GM12865 (cell line): ENCODE results near the gene STT3A.
"Not testable (repeated sequence)": the region's sequence is repeated elsewhere in the genome, so short reads cannot be mapped to it uniquely, and the experiment has no call there.

Source experiments
- DNase-seq: peaks from one replicate; pipeline ENCODE4 v3.0.0; 2010; ENCODE audit warnings: low read depth
- H3K4me3 ChIP-seq: 2 replicates; pipeline ENCODE4 v1.5.1; 2011; ENCODE audit warnings: mild to moderate bottlenecking, low read depth, low read length, control low read depth
- TF ChIP-seq, protein P1 (sequence below): IDR thresholded peaks from 2 replicates; pipeline ENCODE4 v1.5.1; 2011; ENCODE audit warnings: low read length, control low read depth, low read depth, inconsistent platforms; ENCODE audit not compliant: insufficient read depth; ENCODE audit errors: missing control alignments

STT3A gene

DNA sequence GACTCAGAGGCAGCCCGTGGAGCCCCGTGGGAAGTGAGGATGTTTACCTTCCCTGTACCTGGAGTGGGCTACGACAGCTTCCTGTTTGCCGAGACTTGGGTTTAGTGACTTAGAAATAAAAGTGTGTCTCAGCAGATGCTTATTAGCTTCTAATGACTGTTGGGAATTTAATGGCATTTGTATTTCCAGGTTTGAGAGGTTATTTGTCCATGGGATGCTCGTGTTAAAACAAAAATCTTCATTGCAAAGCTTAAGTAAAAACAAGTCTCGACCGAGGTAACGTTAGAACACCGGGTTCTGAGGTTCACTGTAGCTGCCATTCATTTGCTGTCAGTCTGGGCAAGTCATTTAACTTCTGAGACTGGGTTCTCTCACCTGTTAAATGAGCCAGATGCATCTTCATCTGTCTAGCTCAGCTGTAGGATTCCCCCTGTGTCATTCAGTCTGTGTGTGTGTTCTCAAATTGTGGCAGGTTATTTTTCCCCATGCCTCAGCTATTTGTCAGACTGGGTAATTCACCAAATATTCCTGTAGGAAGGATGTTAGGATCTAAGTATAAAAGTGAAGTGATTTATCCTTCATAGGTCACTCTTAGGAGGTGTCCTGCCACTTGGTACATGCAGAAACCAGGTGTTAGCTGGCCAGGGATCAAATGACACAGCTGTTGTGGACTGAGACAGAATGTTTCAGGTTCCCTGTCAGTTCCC lies 22.6 kb upstream of the STT3A start:
- peak overlapping the region; percentile 99 for H3K4me3 ChIP-seq
- DNase-seq, result peak; percentile 51
- TF ChIP-seq, protein P1, sequence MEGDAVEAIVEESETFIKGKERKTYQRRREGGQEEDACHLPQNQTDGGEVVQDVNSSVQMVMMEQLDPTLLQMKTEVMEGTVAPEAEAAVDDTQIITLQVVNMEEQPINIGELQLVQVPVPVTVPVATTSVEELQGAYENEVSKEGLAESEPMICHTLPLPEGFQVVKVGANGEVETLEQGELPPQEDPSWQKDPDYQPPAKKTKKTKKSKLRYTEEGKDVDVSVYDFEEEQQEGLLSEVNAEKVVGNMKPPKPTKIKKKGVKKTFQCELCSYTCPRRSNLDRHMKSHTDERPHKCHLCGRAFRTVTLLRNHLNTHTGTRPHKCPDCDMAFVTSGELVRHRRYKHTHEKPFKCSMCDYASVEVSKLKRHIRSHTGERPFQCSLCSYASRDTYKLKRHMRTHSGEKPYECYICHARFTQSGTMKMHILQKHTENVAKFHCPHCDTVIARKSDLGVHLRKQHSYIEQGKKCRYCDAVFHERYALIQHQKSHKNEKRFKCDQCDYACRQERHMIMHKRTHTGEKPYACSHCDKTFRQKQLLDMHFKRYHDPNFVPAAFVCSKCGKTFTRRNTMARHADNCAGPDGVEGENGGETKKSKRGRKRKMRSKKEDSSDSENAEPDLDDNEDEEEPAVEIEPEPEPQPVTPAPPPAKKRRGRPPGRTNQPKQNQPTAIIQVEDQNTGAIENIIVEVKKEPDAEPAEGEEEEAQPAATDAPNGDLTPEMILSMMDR, result no peak

DNA sequence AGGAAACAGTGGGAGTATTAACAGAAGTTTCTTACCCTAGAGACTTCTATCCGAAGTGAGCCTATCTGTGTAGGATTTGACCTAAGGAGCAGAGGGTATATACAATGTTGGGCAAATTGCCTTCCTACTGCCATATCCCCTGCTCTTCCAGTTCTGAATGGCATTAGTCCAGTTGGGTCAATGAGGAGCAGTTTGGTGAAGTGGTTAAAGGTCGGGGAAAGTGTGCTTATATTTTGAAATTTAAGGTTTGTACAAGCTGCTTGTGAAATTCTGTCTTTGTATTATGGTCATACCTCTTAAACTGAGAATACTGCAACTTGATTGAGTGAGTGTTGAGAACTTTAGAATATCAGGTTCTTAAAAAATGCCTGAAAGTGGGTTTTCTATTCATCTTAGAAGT lies 21.7 kb upstream of the STT3A start:
- DNase-seq, result no peak
- H3K4me3 ChIP-seq, result peak overlapping the region; percentile 99
- TF ChIP-seq, protein P1, result no peak

DNA sequence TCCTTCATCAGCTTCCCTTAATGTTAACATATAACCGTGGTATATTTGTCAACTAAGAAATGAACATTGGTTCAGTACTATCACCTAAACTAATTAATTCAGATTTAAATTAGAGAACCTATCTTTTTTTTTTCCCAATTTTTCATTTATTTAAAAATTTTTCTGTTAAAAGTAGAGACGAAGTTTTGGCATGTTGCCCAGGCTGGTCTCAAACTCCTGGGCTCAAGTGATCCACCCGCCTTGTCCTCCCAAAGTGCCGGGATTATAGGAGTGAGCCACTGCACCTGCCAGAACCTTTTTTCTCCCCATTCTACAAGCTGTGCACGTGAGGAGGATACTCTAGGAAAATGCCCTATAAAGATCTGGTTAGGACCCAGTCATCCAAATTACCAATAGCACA lies 19.7 kb upstream of the STT3A start:
- no peak for DNase-seq
- TF ChIP-seq, protein P1, result no peak
- no peak overlapping the region for H3K4me3 ChIP-seq

DNA sequence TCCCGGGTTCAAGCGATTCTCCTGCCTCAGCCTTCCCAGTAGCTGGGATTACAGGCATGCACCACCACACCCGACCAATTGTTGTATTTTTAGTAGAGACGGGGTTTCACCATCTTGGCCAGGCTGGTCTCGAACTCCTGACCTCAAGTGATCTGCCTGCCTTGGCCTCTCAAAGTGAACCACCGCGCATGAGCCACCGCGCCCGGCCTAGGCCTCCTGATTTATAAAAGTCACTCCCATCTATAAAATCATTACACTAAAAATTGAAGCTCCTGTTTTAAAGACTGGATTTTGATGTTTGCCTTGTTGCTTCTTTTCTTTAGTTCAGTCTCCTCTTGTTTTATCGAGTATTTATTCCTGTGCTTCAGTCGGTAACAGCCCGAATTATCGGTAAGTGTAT lies 15.5 kb upstream of the STT3A start:
- not testable (repeated sequence) for H3K4me3 ChIP-seq, DNase-seq

DNA sequence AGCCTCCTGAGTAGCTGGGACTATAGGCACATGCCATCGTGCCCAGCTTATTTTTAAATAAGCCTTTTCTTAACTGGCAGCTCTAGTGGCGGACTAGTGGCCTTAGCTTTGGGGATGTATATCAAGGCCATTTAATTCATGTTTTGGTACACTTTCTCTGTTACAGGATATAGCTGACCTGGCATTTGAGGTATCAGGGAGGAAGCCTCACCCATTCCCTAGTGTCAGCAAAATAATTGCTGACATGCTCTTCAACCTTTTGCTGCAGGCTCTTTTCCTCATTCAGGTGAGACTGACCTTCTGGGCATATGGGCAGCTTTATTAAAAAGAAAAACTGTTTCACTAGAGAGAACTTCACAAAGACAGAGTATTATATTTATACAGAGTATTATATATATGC lies 13.9 kb upstream of the STT3A start:
- TF ChIP-seq, protein P1, result no peak
- no peak for DNase-seq
- no peak overlapping the region for H3K4me3 ChIP-seq

DNA sequence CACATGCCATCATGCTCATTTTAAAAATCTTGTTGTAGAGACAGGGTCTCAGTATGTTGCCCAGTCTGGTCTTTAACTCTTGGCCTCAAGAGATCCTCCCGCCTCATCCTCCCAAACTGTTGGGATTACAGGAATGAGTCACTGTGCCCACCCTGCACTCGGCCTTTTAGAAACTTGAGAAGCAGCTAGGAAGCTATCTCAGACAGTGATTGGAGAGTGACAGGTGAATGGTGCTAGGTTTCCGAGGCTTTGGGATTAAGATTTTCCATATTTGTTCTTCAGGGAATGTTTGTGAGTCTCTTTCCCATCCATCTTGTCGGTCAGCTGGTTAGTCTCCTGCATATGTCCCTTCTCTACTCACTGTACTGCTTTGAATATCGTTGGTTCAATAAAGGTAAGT lies 12.8 kb upstream of the STT3A start:
- H3K4me3 ChIP-seq, result no peak overlapping the region
- TF ChIP-seq, protein P1, result no peak
- DNase-seq, result no peak

DNA sequence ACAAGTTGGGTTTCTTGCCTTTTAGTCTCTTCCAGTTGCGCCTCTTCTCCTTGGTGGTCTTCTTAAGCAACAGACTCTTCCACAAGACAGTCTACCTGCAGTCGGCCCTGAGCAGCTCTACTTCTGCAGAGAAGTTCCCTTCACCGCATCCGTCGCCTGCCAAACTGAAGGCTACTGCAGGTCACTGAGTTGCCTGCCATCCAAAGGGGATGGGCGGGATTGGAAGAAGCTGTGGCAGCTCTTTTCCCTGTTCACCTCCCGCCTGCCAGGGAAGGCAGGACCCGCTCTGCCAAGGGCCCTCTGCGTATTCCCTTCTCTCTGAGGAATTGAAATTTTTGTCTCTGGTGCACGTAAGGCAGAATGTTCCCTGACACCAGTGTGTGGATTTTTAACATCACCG lies 9.2 kb upstream of the STT3A start:
- TF ChIP-seq, protein P1, result no peak
- no peak overlapping the region for H3K4me3 ChIP-seq
- no peak for DNase-seq
